ENCODE results near the gene SPAG5.

- TF ChIP-seq CTCF (conservative IDR thresholded peaks at IDR 0.05; ENCODE audit: low read depth, low read length) (no peak), EZH2 (IDR thresholded peaks at IDR 0.05; ENCODE audit: borderline replicate concordance, low read depth, low read length, poor library complexity, severe bottlenecking) (no peak)
Measured at GRCh38 chr17:28580959-28581358, 17.9 kb downstream of the SPAG5 start.

Data from A673 (cell line).